ENCODE measurements around the gene AQP10. TPM values are rescaled to one million over a fixed set of nuclear protein-coding genes. Genes with fewer than 3 reads are reported as not detected.

AQP10 gene
- total RNA-seq, 1 donor from 2014 or later: 0.16 TPM

DNA sequence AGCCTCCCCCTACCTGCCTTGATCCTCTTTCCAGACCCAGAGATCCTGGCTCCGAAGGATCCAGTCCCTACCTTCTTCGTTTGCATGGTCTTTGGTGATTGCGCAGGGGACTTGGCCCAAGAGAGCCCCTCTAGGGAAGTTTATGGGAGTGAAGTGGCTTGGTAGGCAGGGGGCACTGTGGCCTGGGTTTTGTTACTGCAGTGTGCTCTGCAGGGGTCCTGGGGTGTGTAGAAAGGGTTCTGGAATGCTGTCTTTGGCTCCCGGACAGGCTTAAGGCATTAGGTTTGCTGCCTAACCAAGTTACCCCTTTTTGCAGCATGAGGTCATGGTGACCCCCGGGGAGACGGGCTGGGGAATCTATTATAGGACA lies 8.2 kb downstream of the AQP10 start:
- intact Hi-C loops (cut with micrococcal nuclease): no loop called here
- DNase-seq: no peak
- Histone ChIP-seq H3K27ac (replicated peaks) (peak overlapping the region; percentile 90), H3K36me3 (peaks cover 25% of the 10 kb centered on the region), H3K4me3 (peak overlapping the region; percentile 66), H3K27me3 (ENCODE audit: low read depth) (no peaks in the 10 kb centered on the region), H3K9me3 (replicated peaks) (no peaks in the 10 kb centered on the region), H3K4me1 (peaks cover 57% of the 10 kb centered on the region)
- no peak for TF ChIP-seq CTCF (IDR thresholded peaks at IDR 0.05; ENCODE audit: borderline replicate concordance)

- Histone ChIP-seq H3K27ac (replicated peaks) (no peak overlapping the region), H3K9me3 (replicated peaks) (no peaks in the 10 kb centered on the region), H3K4me1 (peaks cover 58% of the 10 kb centered on the region), H3K4me3 (no peak overlapping the region), H3K27me3 (ENCODE audit: low read depth) (no peaks in the 10 kb centered on the region), H3K36me3 (peaks cover 30% of the 10 kb centered on the region)
- intact Hi-C loops (cut with micrococcal nuclease): no loop called here
- DNase-seq: no peak
- no peak for TF ChIP-seq CTCF (IDR thresholded peaks at IDR 0.05; ENCODE audit: borderline replicate concordance)
These were observed 8.7 kb downstream of the AQP10 start for GRCh38 chr1:154329551-154330131.

GRCh38 chr1:154330669-154331068 lies 9.8 kb downstream of the AQP10 start:
- Histone ChIP-seq H3K27ac (replicated peaks) (no peak overlapping the region), H3K9me3 (replicated peaks) (no peaks in the 10 kb centered on the region), H3K27me3 (ENCODE audit: low read depth) (no peaks in the 10 kb centered on the region), H3K4me3 (no peak overlapping the region), H3K36me3 (peaks cover 30% of the 10 kb centered on the region), H3K4me1 (peaks cover 55% of the 10 kb centered on the region)
- intact Hi-C loops (cut with micrococcal nuclease): no loop called here
- no peak for TF ChIP-seq CTCF (IDR thresholded peaks at IDR 0.05; ENCODE audit: borderline replicate concordance)
- DNase-seq: no peak

GRCh38 chr1:154334079-154335024 lies 13.5 kb downstream of the AQP10 start:
- H3K27me3 ChIP-seq (ENCODE audit: low read depth): no peaks in the 10 kb centered on the region
- intact Hi-C loops (cut with micrococcal nuclease): no loop called here
- H3K27ac ChIP-seq (replicated peaks): peak overlapping the region; percentile 43
- H3K9me3 ChIP-seq (replicated peaks): no peaks in the 10 kb centered on the region
- peaks cover 20% of the 10 kb centered on the region for H3K4me1 ChIP-seq
- DNase-seq: no peak
- no peak for TF ChIP-seq CTCF (IDR thresholded peaks at IDR 0.05; ENCODE audit: borderline replicate concordance)
- H3K4me3 ChIP-seq: no peak overlapping the region
- H3K36me3 ChIP-seq: peaks cover 54% of the 10 kb centered on the region

DNA sequence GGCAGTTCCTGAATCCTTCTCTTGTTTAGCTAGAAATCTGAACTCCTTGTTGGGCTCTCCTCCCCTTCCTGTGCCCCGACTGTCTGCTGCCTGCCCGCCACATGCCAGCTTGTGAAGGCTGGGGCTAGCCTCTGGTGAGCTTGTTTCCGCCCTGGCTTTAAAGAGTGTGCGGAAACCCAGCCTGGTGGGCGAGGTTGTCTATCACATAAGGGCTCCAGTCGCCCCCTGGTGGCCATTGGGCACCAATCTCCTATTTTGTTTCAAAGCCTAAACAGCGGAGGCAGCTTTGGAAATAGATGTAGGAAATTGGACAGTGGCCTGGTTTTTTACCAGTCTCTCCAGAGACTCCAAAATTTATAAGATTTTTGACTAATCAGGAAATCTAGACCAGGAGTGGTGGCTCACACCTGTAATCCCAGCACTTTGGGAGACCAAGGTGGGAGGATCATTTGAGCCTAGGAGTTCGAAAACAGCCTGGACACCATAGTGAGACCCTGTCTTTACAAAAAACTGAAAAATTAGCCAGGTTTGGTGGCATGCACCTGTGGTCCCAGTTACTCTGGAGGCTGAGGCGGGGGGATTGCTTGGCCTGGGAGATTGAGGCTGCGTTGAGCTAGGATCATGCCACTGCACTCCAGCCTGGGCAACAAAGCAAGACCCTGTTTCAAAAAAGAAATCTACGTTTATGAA lies 14.3 kb downstream of the AQP10 start:
- H3K27me3 ChIP-seq (ENCODE audit: low read depth): no peaks in the 10 kb centered on the region
- peaks cover 14% of the 10 kb centered on the region for H3K4me1 ChIP-seq
- no peaks in the 10 kb centered on the region for H3K9me3 ChIP-seq (replicated peaks)
- H3K4me3 ChIP-seq: no peak overlapping the region
- peak; percentile 84 for DNase-seq
- H3K36me3 ChIP-seq: peaks cover 63% of the 10 kb centered on the region
- peak overlapping the region; percentile 43 for H3K27ac ChIP-seq (replicated peaks)
- intact Hi-C loops (cut with micrococcal nuclease): no loop called here
- peak; percentile 91 for TF ChIP-seq CTCF (IDR thresholded peaks at IDR 0.05; ENCODE audit: borderline replicate concordance)
